Measurements from ENCODE around the gene SRPK2.
"Not testable (repeated sequence)": the region's sequence is repeated elsewhere in the genome, so short reads cannot be mapped to it uniquely, and the experiment has no call there.

The SRPK2 gene

GRCh38 chr7:105267244-105267643 lies 121.5 kb downstream of the SRPK2 start:
- DNase-seq (ENCODE audit: low read depth) = no peak

DNA sequence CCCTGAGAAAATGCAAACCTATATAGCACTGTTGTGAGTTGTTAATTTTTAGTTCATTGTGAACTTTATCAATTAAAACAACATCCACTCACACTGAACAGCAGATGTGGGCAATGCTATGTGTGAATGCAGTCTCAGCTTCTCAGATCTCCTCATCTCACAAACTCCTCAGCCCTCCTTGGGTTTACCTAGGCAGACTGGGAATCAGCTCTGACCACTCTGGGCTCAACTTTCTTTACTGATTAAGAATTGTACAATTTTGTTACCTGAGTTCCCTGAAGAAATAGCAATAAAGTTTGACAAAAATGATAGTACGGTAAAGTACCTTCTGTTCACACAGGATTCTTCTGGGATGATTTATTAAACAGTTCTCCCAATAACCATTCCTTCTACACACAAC lies 124.0 kb downstream of the SRPK2 start:
- DNase-seq (ENCODE audit: low read depth) = no peak

- no peak for DNase-seq (ENCODE audit: low read depth)
Observed at GRCh38 chr7:105261689-105262088, 127.0 kb downstream of the SRPK2 start.

DNA sequence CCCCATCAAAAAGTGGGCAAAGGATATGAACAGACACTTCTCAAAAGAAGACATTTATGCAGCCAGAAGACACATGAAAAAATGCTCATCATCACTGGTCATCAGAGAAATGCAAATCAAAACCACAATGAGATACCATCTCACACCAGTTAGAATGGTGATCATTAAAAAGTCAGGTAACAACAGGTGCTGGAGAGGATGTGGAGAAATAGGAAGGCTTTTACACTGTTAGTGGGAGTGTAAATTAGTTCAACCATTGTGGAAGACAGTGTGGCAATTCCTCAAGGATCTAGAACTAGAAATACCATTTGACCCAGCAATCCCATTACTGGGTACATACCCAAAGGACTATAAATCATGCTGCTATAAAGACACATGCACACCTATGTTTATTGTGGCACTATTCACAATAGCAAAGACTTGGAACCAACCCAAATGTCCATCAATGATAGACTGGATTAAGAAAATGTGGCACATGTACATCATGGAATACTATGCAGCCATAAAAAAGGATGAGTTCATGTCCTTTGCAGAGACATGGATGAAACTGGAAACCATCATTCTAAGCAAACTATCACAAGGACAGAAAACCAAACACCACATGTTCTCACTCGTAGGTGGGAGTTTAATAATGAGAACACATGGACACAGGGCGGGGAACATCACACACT lies 128.4 kb downstream of the SRPK2 start:
- not testable (repeated sequence) for DNase-seq (ENCODE audit: low read depth)

DNA sequence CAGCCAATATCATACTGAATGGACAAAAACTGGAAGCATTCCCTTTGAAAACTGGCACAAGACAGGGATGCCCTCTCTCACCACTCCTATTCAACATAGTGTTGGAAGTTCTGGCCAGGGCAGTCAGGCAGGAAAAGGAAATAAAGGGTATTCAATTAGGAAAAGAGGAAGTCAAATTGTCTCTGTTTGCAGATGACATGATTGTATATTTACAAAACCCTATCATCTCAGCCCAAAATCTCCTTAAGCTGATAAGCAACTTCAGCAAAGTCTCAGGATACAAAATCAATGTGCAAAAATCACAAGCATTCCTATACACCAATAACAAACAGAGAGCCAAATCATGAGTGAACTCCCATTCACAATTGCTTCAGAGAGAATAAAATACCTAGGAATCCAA lies 129.8 kb downstream of the SRPK2 start:
- DNase-seq (ENCODE audit: low read depth) = not testable (repeated sequence)

DNA sequence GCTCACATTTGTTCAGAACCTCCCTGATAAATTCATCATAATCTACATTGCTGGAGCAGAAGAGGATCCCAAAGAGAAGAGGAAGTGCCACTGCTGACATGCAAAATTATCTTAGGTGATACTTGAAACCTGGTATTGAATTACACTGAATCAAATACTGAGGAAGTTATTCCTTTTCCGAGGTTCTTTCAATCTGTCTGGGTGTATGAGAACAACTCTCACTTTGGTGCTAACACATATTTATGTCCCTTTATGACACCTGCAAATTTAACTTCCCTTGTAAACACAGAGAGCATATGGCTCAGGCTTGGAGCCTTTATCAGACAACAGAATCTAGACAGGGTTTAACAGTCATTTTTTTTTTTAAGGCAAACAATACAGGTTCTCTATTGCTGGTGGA lies 131.4 kb downstream of the SRPK2 start:
- DNase-seq (ENCODE audit: low read depth) = no peak

DNA sequence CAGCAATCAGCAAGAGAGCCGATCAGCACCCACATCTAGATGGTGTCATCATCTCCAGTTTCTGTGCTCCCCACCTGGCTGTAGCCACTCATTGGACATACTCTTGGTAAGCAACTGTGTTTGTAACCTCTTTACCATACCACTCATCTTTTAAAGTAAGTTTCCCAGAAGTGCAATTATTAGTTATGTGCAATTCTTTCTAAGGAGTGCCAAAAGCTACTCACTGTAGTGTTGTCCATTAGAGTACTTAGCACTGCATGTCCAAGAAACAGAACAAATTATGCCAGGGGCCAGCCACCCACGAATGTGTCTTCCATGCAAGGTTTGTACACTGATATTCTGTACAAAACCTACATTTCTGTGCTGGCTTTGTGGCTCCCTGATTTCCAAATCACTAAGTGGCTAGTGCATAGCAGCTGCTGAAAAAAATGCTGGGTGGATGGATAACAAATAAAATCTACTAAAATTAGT lies 131.9 kb downstream of the SRPK2 start:
- DNase-seq (ENCODE audit: low read depth) = no peak

DNA sequence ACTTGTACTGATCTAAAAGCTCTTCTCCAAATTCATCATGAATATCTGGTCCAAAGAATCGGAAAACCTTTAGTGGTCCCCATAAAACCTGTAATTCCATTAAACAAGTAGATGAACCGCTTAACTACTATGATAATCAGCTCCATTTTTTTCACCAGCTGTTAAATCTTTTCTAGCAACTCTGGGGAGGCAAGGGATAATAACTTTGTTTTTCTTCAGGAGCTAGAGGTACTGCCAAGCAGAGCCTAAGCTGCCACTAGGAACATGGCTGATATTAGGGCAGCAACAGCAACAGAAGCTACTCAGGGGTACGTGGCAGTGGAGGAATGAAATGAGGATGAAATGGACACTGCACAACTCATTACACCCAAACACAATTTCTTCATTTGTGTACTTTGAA lies 138.0 kb downstream of the SRPK2 start:
- no peak for DNase-seq (ENCODE audit: low read depth)

GRCh38 chr7:105250239-105250638 lies 138.5 kb downstream of the SRPK2 start:
- no peak for DNase-seq (ENCODE audit: low read depth)

DNA sequence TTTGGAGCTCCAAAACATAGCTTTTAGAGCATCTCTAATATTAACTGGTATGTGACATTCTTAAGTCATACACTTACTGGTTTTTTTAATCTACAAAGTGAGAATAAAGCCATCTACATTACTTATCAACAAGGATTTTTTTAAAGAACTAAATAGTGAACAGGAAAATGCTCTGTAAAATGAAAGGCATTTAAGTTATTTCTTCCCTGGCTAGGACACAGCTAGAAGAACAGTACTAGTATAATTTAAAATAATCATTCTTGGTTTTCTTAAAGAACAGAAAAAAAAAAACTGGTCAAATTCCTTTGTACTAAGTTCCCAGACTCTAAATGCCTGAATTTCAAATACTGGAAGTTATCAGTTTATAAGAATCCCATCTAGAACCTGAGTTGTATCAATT lies 139.5 kb downstream of the SRPK2 start:
- DNase-seq (ENCODE audit: low read depth) = no peak

GRCh38 chr7:105246679-105247078 lies 142.0 kb downstream of the SRPK2 start:
- DNase-seq (ENCODE audit: low read depth) = no peak

DNA sequence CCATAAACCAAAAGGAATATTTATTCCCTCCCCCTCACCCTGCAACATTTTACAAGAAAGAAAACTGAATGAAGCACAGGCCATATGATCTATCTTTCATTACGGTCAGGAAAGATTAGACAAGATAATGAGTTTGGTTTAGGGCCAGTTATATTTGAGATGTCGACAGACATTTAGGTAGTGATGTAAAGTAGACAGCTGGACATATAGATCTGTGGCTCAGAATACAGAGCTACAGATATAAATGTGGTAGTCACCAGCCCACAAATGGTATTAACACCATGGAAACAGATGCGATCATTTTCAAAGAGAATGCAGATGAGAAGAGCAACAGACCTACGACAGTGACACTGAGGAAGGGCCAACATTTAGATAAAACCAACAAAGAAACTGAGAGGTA lies 142.5 kb downstream of the SRPK2 start:
- no peak for DNase-seq (ENCODE audit: low read depth)

DNA sequence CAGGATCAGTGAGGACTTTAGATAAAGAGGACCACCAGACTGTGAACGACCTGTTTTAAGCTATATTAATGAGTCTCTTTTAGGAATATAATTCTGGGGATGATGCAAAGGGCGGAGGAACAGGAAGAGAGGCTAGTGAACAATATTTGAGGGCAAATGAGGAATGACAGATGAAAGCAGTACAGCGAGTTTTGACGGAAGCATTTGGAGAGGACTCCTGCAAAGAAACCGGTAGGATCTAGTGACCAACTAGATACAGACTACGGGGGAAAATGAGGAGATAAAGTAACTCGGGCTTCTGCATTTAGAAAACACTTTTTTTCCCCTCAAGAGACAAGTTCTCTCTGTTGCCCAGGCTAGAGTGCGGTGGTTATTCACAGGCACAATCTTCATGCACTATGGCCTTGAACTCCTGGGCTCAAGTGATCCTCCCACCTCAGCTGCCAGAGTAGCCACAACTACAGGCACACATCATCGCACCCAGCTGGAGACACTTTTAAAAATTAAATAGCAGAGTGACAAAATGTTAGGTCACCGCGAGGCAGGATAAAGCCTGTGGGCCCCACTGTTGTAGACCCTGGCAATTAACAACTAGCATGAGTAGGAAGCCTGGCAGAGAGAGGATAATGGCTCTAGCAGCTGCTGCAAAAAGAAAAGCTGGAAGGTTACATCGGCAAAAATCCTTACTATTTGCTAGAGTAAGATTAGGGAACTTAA lies 143.2 kb downstream of the SRPK2 start:
- no peak for DNase-seq (ENCODE audit: low read depth)

DNA sequence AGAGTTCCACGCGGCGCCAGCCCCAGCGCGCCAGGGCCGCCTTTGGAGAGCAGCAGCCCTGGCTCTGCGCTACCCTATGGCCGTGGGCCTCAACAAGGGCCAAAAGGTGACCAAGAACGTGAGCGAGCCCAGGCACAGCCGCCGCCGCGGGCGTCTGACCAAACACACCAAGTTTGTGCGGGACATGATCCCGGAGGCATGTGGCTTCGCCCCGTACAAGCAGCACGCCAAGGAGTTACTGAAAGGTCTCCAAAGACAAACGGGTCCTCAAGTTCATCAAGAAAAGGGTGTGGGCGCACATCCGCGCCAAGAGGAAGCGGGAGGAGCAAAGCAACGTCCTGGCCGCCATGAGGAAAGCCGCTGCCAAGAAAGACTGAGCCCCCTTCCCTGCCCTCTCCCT lies 144.1 kb downstream of the SRPK2 start:
- no peak for DNase-seq (ENCODE audit: low read depth)

GRCh38 chr7:105241198-105241597 lies 147.5 kb downstream of the SRPK2 start:
- no peak for DNase-seq (ENCODE audit: low read depth)

GRCh38 chr7:105238198-105238765 lies 150.4 kb downstream of the SRPK2 start:
- no peak for DNase-seq (ENCODE audit: low read depth)

GRCh38 chr7:105234886-105235285 lies 153.8 kb downstream of the SRPK2 start:
- no peak for DNase-seq (ENCODE audit: low read depth)

- not testable (repeated sequence) for DNase-seq (ENCODE audit: low read depth)
Observed at GRCh38 chr7:105232829-105233291, 155.9 kb downstream of the SRPK2 start.

- DNase-seq (ENCODE audit: low read depth) = no peak
Observed at GRCh38 chr7:105230486-105230885, 158.2 kb downstream of the SRPK2 start.

- DNase-seq (ENCODE audit: low read depth) = no peak
Observed at GRCh38 chr7:105229641-105230040, 159.1 kb downstream of the SRPK2 start.

GRCh38 chr7:105228555-105228954 lies 160.2 kb downstream of the SRPK2 start:
- DNase-seq (ENCODE audit: low read depth) = no peak

GRCh38 chr7:105227391-105227790 lies 161.3 kb downstream of the SRPK2 start:
- no peak for DNase-seq (ENCODE audit: low read depth)

Data from activated gamma-delta T cell treated with anti-CD3 and anti-CD28 coated beads, Interleukin-2, amount 50 U/mL, for 16 hours (primary cell).